Gastrocnemius medialis (tissue), 4 donors: Measurements from ENCODE around the gene MCUB. TPM values are rescaled to one million over a fixed set of nuclear protein-coding genes. Genes with fewer than 3 reads are reported as not detected.
"Not testable (repeated sequence)": the region's sequence is repeated elsewhere in the genome, so short reads cannot be mapped to it uniquely, and the experiment has no call there.

ENCODE experiments used
- ATAC-seq, 2 donors: fragments of 150-250 bp; one replicate each; pipeline ENCODE4 v1.9.1; 2016
- DNase-seq, 2 donors: peaks; one replicate each; pipeline ENCODE4 v3.0.0-alpha.2; 2019
- H3K27ac ChIP-seq, 4 donors: fragments of 200-600 bp; sonication (generic); 1 replicate in 1 of 4; 2 replicates in 3 of 4; pipeline ENCODE4 v1.5.1; 2016 to 2018; ENCODE audit warnings: mild to moderate bottlenecking in 2 of 4, moderate library complexity in 1 of 4
- H3K27me3 ChIP-seq, 3 donors: fragments of 200-600 bp; sonication (generic) in 2 of 3; 1 replicate in 1 of 3; 2 replicates in 2 of 3; pipeline versions ENCODE4 v1.5.1 to v1.6.0; 2016 to 2019; ENCODE audit warnings: mild to moderate bottlenecking in 1 of 3, moderate library complexity in 1 of 3
- H3K36me3 ChIP-seq, 2 donors: fragments of 200-600 bp; sonication (generic) in 1 of 2; one replicate each; pipeline ENCODE4 v1.5.1; 2017 to 2018
- H3K4me1 ChIP-seq, 2 donors: fragments of 200-600 bp; sonication (generic) in 1 of 2; one replicate each; pipeline ENCODE4 v1.5.1; 2016 to 2017; ENCODE audit warnings: mild to moderate bottlenecking in 2 of 2
- H3K4me3 ChIP-seq, 4 donors: fragments of 200-600 bp; sonication (generic) in 3 of 4; 1 replicate in 1 of 4; 2 replicates in 3 of 4; pipeline ENCODE4 v1.5.1; 2016 to 2019; ENCODE audit warnings: mild to moderate bottlenecking in 2 of 4
- H3K9me3 ChIP-seq, 3 donors: fragments of 200-600 bp; sonication (generic) in 2 of 3; 1 replicate in 1 of 3; 2 replicates in 2 of 3; pipeline ENCODE4 v1.5.1; 2016 to 2019
- POLR2A ChIP-seq, 2 donors: fragments of 450-650 bp; IDR thresholded peaks; one replicate each; pipeline ENCODE4 v1.6.1; 2017; ENCODE audit warnings: antibody characterized with exemption in 2 of 2, mild to moderate bottlenecking in 2 of 2, moderate library complexity in 2 of 2
- in situ Hi-C, 4 donors: fragments of 200-750 bp; cut with MboI; loops; one replicate each; pipeline versions ENCODE4 v1.15.0 to v1.8.0; 2017; ENCODE audit warnings: low sequenced_read_pairs in 4 of 4
- intact Hi-C: fragments of 100-400 bp; cut with DNase I; formaldehyde crosslinking; loops from one replicate; pipeline ENCODE4 v1.15.1; 2023; ENCODE audit warnings: low total_unique reads
- total RNA-seq, 4 donors: library from RNA; depleted of rRNA; stranded (reverse); fragments of >200 nt; gene quantifications; one replicate each; pipeline versions ENCODE4 v1.1.0 to v1.2.3, GENCODE V29; 2016
- TF ChIP-seq, protein P1 (sequence below), 5 experiments: fragments of 450-650 bp in 3 of 5; fragments of 200-600 bp in 2 of 5; sonication (generic) in 2 of 5; IDR thresholded peaks in 4 of 5; conservative IDR thresholded peaks in 1 of 5; 1 replicate in 4 of 5; 2 replicates in 1 of 5; pipeline ENCODE4 v1.5.1; 2016 to 2019; ENCODE audit warnings: antibody characterized with exemption in 5 of 5, mild to moderate bottlenecking in 3 of 5, moderate library complexity in 3 of 5

The MCUB gene
- total RNA-seq, 4 donors from 2014 or later = 2.6 to 5.6 (median 4.0) TPM

DNA sequence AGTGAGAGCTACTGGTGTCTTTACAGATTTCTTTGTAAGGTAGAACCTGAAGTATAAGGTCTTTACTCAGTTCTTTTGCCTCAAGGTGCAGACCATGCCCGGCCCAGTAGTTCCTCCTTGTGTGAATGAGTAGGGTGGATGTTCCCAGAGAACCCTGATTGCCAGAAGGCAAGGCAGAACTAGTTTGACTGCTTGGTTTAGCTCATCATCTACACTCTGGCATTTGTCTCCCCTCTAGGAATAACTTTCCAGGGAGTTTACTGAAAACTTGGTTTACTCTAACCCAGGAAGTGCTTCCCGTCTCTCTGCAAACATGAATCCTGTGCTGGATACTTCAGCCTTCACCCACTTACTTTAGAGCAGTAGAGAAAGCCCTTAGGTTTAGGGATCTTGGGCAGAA, 29.1 kb downstream of the MCUB start:
- in situ Hi-C loops = no loop called here
- H3K36me3 ChIP-seq = no peaks in the 10 kb centered on the region
- no peak for TF ChIP-seq POLR2A (IDR thresholded peaks at IDR 0.05)
- TF ChIP-seq, protein P1, sequence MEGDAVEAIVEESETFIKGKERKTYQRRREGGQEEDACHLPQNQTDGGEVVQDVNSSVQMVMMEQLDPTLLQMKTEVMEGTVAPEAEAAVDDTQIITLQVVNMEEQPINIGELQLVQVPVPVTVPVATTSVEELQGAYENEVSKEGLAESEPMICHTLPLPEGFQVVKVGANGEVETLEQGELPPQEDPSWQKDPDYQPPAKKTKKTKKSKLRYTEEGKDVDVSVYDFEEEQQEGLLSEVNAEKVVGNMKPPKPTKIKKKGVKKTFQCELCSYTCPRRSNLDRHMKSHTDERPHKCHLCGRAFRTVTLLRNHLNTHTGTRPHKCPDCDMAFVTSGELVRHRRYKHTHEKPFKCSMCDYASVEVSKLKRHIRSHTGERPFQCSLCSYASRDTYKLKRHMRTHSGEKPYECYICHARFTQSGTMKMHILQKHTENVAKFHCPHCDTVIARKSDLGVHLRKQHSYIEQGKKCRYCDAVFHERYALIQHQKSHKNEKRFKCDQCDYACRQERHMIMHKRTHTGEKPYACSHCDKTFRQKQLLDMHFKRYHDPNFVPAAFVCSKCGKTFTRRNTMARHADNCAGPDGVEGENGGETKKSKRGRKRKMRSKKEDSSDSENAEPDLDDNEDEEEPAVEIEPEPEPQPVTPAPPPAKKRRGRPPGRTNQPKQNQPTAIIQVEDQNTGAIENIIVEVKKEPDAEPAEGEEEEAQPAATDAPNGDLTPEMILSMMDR (IDR thresholded peaks at IDR 0.05 in 4 of 5, conservative IDR thresholded peaks at IDR 0.05 in 1 of 5) = no peak
- no peak overlapping the region for H3K27ac ChIP-seq
- H3K27me3 ChIP-seq = no peaks in the 10 kb centered on the region
- intact Hi-C loops = no loop called here
- no peak for DNase-seq
- no peaks in the 10 kb centered on the region for H3K4me1 ChIP-seq
- H3K4me3 ChIP-seq = no peak overlapping the region
- ATAC-seq = no peak
- no peaks in the 10 kb centered on the region for H3K9me3 ChIP-seq

DNA sequence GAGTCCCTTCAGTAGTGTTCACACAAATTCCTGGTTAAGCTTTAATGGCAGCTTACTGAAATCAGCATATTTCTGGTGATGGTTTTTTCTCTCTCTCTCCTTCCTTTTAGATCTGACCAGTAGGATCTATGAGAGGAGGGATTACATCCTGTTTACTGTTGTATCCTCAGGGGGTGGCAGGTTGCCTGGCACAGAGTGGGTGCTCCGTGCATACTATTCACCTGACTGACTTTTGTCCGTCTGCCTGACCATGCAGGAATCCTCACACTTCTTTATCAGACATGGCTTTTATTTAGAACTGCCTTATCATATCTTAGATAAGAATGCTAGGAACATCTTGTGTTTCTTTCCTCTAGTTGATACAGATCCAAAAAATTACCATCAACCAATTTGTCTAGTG, 29.6 kb downstream of the MCUB start:
- no peaks in the 10 kb centered on the region for H3K27me3 ChIP-seq
- in situ Hi-C loops = no loop called here

DNA sequence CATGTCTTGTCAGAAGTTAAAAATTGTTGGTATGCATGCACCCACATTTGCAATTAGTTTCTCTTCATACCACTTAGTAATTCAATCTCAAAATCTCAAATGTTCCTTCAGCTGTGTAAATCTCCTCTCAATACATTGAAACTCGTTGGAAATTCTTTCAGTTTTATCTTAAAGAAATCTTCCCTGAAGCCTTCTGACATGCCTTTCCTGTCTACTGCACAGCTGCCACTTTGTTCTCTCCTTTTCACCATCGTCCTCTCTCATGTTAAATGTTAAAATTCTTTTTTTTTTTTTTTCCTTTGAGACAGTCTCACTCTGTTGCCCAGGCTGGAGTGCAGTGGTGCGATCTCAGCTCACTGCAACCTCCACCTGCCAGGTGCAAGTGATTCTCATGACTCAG, 30.9 kb downstream of the MCUB start:
- Histone ChIP-seq H3K9me3 (no peaks in the 10 kb centered on the region), H3K27me3 (no peaks in the 10 kb centered on the region), H3K36me3 (no peaks in the 10 kb centered on the region), H3K4me1 (no peaks in the 10 kb centered on the region), H3K27ac (no peak overlapping the region), H3K4me3 (no peak overlapping the region)
- ATAC-seq (no peak), DNase-seq (no peak)
- in situ Hi-C loops (no loop called here), intact Hi-C loops (no loop called here)
- TF ChIP-seq, protein P1 (IDR thresholded peaks at IDR 0.05 in 4 of 5, conservative IDR thresholded peaks at IDR 0.05 in 1 of 5) = no peak
- no peak for TF ChIP-seq POLR2A (IDR thresholded peaks at IDR 0.05)

More for the DNA sequence above, 29.6 kb downstream of the MCUB start:
- Histone ChIP-seq H3K9me3 (no peaks in the 10 kb centered on the region), H3K4me1 (no peaks in the 10 kb centered on the region), H3K36me3 (no peaks in the 10 kb centered on the region), H3K27ac (no peak overlapping the region), H3K4me3 (no peak overlapping the region)
- intact Hi-C loops = no loop called here
- ATAC-seq (no peak), DNase-seq (no peak)
- no peak for TF ChIP-seq POLR2A (IDR thresholded peaks at IDR 0.05)
- TF ChIP-seq, protein P1 (IDR thresholded peaks at IDR 0.05 in 4 of 5, conservative IDR thresholded peaks at IDR 0.05 in 1 of 5) = no peak

DNA sequence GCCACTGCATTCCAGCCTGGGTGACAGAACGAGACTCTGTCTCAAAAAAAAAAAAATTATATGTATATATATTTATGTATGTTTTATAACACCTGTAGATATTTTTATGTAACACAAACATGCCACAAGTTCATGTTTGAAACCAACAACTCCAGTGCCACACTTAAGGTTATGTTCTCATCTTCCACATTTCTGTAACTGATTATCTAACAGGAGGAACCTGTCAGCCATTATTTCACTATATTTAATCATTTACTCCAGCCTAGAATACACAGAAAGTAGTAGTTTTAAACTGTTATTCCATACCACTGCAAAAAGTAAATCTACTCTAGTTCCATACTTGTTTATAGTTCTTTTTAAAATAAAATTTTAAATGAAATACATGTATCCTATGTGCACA, 32.3 kb downstream of the MCUB start:
- no peaks in the 10 kb centered on the region for H3K4me1 ChIP-seq
- intact Hi-C loops (no loop called here), in situ Hi-C loops (no loop called here)
- H3K27me3 ChIP-seq = no peaks in the 10 kb centered on the region
- no peak for DNase-seq
- H3K4me3 ChIP-seq = no peak overlapping the region
- no peaks in the 10 kb centered on the region for H3K9me3 ChIP-seq
- no peak overlapping the region for H3K27ac ChIP-seq
- no peaks in the 10 kb centered on the region for H3K36me3 ChIP-seq
- TF ChIP-seq, protein P1 (IDR thresholded peaks at IDR 0.05 in 4 of 5, conservative IDR thresholded peaks at IDR 0.05 in 1 of 5) = no peak
- TF ChIP-seq POLR2A (IDR thresholded peaks at IDR 0.05) = no peak
- ATAC-seq = no peak

DNA sequence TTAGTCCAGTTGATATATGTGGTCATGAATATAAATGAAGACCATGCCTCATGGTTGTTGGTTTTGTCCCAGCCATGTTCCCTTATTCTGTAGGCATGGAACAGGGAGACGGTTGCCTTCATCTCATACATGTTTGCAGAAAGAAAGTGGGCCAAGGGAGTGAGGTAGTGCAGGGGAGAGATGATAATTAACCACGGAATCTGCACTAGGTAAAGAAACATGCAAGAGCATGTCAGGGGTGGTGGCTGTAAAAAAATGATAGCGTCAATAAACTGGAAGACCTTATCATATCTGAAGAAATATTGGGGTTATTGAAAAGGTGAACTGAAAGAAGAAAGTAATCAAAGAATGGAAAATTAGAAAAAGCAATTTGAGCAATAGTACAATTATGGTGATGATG, 35.1 kb downstream of the MCUB start:
- H3K4me3 ChIP-seq, ATAC-seq, H3K4me1 ChIP-seq, H3K27ac ChIP-seq, H3K36me3 ChIP-seq, in situ Hi-C loops, H3K9me3 ChIP-seq, DNase-seq, intact Hi-C loops, H3K27me3 ChIP-seq: not testable (repeated sequence)

DNA sequence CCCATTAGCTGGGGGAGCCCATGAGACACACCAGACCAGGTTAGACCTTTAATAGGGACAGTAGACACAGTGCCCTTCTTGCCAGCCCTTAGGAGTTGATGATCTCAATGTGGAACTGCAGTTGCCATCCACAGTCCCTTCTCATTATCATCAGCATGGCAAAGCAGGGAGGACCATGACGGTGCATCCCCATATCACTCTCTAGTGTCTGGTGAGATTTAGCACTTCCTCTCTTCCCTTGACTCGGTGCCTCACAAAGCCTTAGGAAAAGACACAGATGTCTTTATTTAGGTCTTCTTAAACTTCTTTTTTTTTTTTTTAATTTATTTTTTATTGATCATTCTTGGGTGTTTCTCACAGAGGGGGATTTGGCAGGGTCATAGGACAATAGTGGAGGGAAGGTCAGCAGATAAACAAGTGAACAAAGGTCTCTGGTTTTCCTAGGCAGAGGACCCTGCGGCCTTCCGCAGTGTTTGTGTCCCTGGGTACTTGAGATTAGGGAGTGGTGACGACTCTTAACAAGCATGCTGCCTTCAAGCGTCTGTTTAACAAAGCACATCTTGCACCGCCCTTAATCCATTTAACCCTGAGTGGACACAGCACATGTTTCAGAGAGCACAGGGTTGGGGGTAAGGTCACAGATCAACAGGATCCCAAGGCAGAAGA, 36.5 kb downstream of the MCUB start:
- H3K27ac ChIP-seq, in situ Hi-C loops, H3K27me3 ChIP-seq, H3K4me1 ChIP-seq, intact Hi-C loops, ATAC-seq, H3K9me3 ChIP-seq, H3K4me3 ChIP-seq, H3K36me3 ChIP-seq, DNase-seq: not testable (repeated sequence)
